BLaER1 treated with 17β-estradiol and CSF1 and Interleukin-3, amounts not matched to agents 10 nM and 100 nM (cell line): Measurements from ENCODE around the gene NEDD4L.
"Not testable (repeated sequence)": the region's sequence is repeated elsewhere in the genome, so short reads cannot be mapped to it uniquely, and the experiment has no call there.

ENCODE experiments used
- H3K27ac ChIP-seq, 11 experiments: shearing (Covaris generic); formaldehyde crosslinking; 2 replicates each; pipeline ENCODE4 v1.8.1; 2022
- H3K27me3 ChIP-seq, 11 experiments: shearing (Covaris generic); formaldehyde crosslinking; 2 replicates each; pipeline ENCODE4 v1.8.1; 2022
- H3K36me3 ChIP-seq, 11 experiments: shearing (Covaris generic); formaldehyde crosslinking; 2 replicates each; pipeline ENCODE4 v1.8.1; 2022
- H3K4me1 ChIP-seq, 10 experiments: shearing (Covaris generic); formaldehyde crosslinking; 2 replicates each; pipeline ENCODE4 v1.8.1; 2022
- H3K4me2 ChIP-seq, 11 experiments: shearing (Covaris generic); formaldehyde crosslinking; 2 replicates each; pipeline ENCODE4 v1.8.1; 2022
- H3K4me3 ChIP-seq, 10 experiments: shearing (Covaris generic); formaldehyde crosslinking; 2 replicates each; pipeline ENCODE4 v1.8.1; 2022
- H3K9ac ChIP-seq, 11 experiments: shearing (Covaris generic); formaldehyde crosslinking; 2 replicates each; pipeline ENCODE4 v1.8.1; 2022
- H3K9me3 ChIP-seq, 11 experiments: shearing (Covaris generic); formaldehyde crosslinking; replicated peaks in 1 of 11; 2 replicates each; pipeline ENCODE4 v1.8.1; 2022
- H4K20me1 ChIP-seq, 11 experiments: shearing (Covaris generic); formaldehyde crosslinking; 2 replicates each; pipeline ENCODE4 v1.8.1; 2022
- Cebpa-rat ChIP-seq, 11 experiments: shearing (Covaris generic); IDR thresholded peaks; 2 replicates each; pipeline ENCODE4 v1.8.1; 2022

Gene NEDD4L

DNA sequence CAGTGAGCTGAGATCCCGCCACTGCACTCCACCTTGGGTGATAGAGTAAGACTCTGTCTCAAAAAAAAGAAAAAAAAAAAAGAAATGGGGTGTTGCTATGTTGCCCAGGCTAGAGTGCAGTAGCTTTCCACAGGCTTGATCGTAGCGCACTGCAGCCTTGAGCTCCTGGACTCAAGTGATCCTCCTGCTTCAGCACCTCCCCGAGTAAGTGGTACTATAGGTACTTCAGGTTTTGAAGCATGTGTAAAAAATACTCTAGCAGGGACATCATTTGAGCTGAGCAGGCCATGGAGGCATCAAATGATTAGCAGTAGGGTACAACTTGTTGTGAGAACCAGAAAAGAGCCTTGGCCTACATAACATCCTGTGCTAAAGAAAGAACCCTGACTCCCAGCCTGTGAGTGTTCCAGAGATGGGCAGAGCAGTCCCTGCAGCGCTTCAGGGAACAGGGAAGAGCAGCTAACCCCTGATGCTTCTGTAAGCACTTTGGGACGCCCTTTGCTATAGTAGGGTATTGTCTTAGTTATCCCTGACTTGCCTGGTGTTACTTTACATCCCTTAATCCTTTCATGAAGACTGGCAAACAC lies 119.1 kb downstream of the NEDD4L start:
- H3K9me3 ChIP-seq = no peaks in the 10 kb centered on the region
- TF ChIP-seq Cebpa-rat (IDR thresholded peaks at IDR 0.05) = no peak
- no peak overlapping the region for H3K4me2 ChIP-seq
- peaks cover 0 to 66% (median 5%) of the 10 kb centered on the region in 11 experiments; a peak in 5 of 22 replicates for H4K20me1 ChIP-seq
- H3K36me3 ChIP-seq = peaks cover 0 to 14% (median 3%) of the 10 kb centered on the region in 11 experiments; a peak in 5 of 22 replicates
- H3K27ac ChIP-seq = no peak overlapping the region
- no peak overlapping the region for H3K9ac ChIP-seq
- no peak overlapping the region for H3K4me3 ChIP-seq
- H3K27me3 ChIP-seq = no peaks in the 10 kb centered on the region
- H3K4me1 ChIP-seq = no peaks in the 10 kb centered on the region

DNA sequence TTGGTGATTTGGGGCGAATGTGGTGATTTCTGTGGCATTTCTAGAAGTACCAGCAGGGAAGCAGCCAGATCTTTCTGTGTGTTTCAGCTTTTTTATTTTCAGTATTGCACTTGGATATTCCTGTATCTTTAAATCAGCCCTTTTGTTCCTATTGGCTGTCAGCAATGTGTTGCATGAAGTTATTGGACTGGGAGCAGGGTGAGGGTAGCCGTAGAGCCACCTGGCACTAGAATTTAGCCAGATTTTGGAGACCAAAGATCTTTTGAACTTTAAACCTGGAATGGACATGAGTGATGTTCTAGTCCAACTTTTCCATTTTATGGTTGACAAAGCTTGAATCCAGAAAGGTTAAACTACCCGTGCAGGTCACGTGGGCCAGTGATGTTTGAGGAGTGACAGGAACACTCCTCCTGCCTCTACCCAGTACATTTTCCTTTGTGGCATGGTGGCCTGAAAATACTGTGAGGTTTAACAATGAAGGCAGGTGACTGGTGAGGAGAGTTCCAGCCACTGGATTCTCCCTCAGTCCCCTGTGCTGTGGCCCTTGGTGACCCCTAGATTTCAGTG lies 122.3 kb downstream of the NEDD4L start:
- H3K27me3 ChIP-seq = no peaks in the 10 kb centered on the region
- no peak overlapping the region for H3K9ac ChIP-seq
- no peak overlapping the region for H3K4me2 ChIP-seq
- H3K27ac ChIP-seq = no peak overlapping the region
- peaks cover 0 to 41% (median 0%) of the 10 kb centered on the region in 11 experiments; a peak in 3 of 22 replicates for H4K20me1 ChIP-seq
- no peaks in the 10 kb centered on the region for H3K4me1 ChIP-seq
- no peak overlapping the region for H3K4me3 ChIP-seq
- no peaks in the 10 kb centered on the region for H3K9me3 ChIP-seq
- peaks cover 0 to 25% (median 4%) of the 10 kb centered on the region in 11 experiments; a peak in 6 of 22 replicates for H3K36me3 ChIP-seq
- no peak for TF ChIP-seq Cebpa-rat (IDR thresholded peaks at IDR 0.05)

DNA sequence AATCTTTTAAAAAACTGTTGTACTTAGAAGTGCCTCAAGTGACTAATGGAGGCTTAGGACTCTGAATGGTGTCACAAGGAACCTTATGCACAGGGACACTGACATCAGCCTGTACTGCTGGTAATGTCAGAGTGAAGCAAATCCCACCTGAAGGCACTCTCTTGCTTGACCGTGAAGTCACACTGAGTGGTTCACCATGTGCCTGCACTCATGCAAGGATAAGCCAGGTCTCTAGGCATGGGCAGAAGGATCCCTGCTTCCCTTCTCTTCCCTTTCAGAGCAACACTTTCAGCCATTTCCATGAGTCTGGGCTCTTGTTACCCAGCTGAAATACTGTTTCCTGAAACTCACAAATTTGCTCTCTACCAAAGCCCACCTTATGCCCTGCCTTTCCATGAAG lies 123.0 kb downstream of the NEDD4L start:
- H4K20me1 ChIP-seq = peaks cover 0 to 41% (median 0%) of the 10 kb centered on the region in 11 experiments; a peak in 4 of 22 replicates
- no peak overlapping the region for H3K27ac ChIP-seq

DNA sequence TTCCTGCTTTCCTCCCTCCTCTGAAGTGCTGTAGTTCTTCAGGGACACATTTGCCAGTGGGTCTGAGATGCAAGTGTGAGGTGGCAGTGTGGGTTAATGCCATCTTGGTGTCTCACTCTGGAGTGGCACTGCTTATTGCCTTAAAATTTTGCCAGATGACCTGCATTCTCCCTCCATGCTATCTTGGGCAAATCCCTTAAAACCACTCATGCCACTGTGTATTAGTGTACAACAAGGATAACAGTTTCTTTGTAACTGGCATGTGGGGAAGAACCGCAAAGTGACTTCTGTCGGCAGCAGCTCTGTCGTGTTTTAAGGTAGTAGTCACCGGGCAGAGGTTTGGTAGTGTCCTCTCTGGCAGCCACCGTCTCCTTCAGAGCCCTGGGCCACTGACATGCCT lies 124.2 kb downstream of the NEDD4L start:
- no peak for TF ChIP-seq Cebpa-rat (IDR thresholded peaks at IDR 0.05)
- Histone ChIP-seq H3K4me3 (no peak overlapping the region), H3K4me2 (no peak overlapping the region), H3K27me3 (no peaks in the 10 kb centered on the region), H4K20me1 (peaks cover 0 to 43% (median 0%) of the 10 kb centered on the region in 11 experiments; a peak in 4 of 22 replicates), H3K4me1 (no peaks in the 10 kb centered on the region), H3K36me3 (peaks cover 0 to 30% (median 9%) of the 10 kb centered on the region in 11 experiments; a peak in 9 of 22 replicates), H3K9me3 (no peaks in the 10 kb centered on the region), H3K9ac (no peak overlapping the region), H3K27ac (no peak overlapping the region)

More for the DNA sequence above, 123.0 kb downstream of the NEDD4L start:
- TF ChIP-seq Cebpa-rat (IDR thresholded peaks at IDR 0.05) = no peak
- H3K4me1 ChIP-seq = no peaks in the 10 kb centered on the region
- peaks cover 0 to 31% (median 9%) of the 10 kb centered on the region in 11 experiments; a peak in 9 of 22 replicates for H3K36me3 ChIP-seq
- no peak overlapping the region for H3K4me2 ChIP-seq
- no peaks in the 10 kb centered on the region for H3K9me3 ChIP-seq
- no peak overlapping the region for H3K9ac ChIP-seq
- no peaks in the 10 kb centered on the region for H3K27me3 ChIP-seq
- H3K4me3 ChIP-seq = no peak overlapping the region

DNA sequence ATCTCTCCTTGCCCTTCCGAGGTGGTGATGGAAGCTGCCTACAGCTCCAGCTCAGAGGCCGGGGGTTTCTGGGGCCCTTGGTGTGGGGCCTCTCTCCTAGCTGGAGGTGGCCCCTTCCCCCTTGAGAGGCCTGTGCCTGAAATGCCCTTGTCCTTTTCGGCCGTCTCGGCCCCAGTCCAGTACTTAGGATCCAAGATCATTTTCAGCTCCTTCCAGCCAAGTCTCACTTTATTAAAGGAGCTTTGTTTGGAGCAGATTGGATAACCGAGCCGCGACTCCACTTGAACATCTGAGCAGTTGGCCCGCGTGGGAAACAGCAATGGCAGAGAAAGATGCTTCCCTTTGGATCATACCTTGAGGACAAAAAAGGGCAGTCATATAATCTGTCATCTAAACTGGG lies 125.0 kb downstream of the NEDD4L start:
- H3K4me1 ChIP-seq = no peaks in the 10 kb centered on the region
- H3K27ac ChIP-seq = no peak overlapping the region
- H3K36me3 ChIP-seq = peaks cover 0 to 30% (median 9%) of the 10 kb centered on the region in 11 experiments; a peak in 9 of 22 replicates
- H3K4me3 ChIP-seq = no peak overlapping the region
- H3K27me3 ChIP-seq = no peaks in the 10 kb centered on the region
- no peak overlapping the region for H3K9ac ChIP-seq
- H4K20me1 ChIP-seq = peaks cover 0 to 41% (median 0%) of the 10 kb centered on the region in 11 experiments; a peak in 4 of 22 replicates
- no peaks in the 10 kb centered on the region for H3K9me3 ChIP-seq
- TF ChIP-seq Cebpa-rat (IDR thresholded peaks at IDR 0.05) = no peak
- no peak overlapping the region for H3K4me2 ChIP-seq

DNA sequence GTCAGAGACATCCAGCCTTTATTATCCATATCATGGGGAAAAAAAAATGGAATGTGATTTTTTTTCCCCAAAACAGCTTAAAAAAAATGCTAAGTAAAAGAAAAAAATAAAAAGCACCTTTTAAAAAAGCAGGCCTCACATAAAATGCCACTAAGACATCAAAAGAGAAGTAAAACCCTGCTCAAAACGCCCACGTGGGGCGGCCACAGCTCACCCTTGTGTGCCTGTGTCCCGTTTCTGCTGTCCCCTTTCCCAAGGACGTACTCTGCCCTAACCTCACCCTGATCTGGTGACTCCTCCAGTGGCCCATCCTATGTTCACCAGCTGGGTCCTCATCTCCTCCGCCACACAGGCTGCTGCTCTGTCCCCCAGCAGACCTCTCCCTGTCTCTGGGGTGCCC lies 125.4 kb downstream of the NEDD4L start:
- no peak overlapping the region for H3K27ac ChIP-seq
- H3K4me1 ChIP-seq = no peaks in the 10 kb centered on the region
- H3K27me3 ChIP-seq = no peaks in the 10 kb centered on the region
- no peak for TF ChIP-seq Cebpa-rat (IDR thresholded peaks at IDR 0.05)
- no peak overlapping the region for H3K9ac ChIP-seq
- H3K4me3 ChIP-seq = no peak overlapping the region
- peaks cover 0 to 41% (median 0%) of the 10 kb centered on the region in 11 experiments; a peak in 4 of 22 replicates for H4K20me1 ChIP-seq
- H3K9me3 ChIP-seq = no peaks in the 10 kb centered on the region
- no peak overlapping the region for H3K4me2 ChIP-seq
- peaks cover 0 to 30% (median 9%) of the 10 kb centered on the region in 11 experiments; a peak in 9 of 22 replicates for H3K36me3 ChIP-seq

DNA sequence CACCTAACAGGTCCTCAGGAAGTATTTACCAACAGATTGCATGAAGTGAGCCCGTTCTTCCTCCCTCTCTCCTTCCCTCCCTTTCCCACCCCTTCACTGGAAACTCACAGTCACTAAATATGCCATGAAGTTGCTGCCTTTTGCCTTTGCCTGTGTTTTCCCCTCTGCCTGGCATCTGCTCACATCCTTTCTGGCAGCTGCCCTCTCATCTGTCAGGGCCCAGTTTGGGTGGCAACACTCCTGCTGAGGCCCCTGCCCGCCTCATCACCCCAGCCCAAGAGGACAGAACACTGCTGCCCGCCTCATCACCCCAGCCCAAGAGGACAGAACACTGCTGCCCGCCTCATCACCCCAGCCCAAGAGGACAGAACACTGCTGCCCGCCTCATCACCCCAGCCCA lies 126.0 kb downstream of the NEDD4L start:
- Histone ChIP-seq H4K20me1 (peaks cover 0 to 40% (median 0%) of the 10 kb centered on the region in 11 experiments; a peak in 5 of 22 replicates), H3K36me3 (peaks cover 0 to 30% (median 9%) of the 10 kb centered on the region in 11 experiments; a peak in 9 of 22 replicates)
- not testable (repeated sequence) for H3K27ac ChIP-seq, H3K4me3 ChIP-seq, H3K27me3 ChIP-seq, H3K9ac ChIP-seq, H3K4me2 ChIP-seq, H3K9me3 ChIP-seq, H3K4me1 ChIP-seq

DNA sequence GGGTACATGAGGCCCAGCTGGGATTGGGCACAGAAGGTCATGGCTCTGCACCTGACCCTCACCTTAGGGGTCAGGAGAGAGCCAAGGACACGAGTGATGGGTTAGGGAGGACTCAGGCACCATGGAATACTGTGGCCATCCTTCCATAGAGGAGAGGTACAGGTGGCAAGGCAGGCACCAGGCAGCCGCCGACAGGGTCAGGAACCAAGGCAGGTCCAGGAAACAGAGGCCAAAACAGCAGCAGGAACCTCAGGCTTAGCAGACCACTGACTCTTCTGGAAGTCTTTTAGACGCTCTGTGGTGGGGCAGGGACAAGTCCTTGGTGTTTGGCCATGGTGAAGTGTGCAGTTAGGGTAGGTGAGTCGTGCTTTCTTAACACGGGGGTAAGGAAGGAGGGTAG lies 128.0 kb downstream of the NEDD4L start:
- Histone ChIP-seq H3K27me3 (no peaks in the 10 kb centered on the region), H3K9ac (no peak overlapping the region), H4K20me1 (peaks cover 0 to 58% (median 0%) of the 10 kb centered on the region in 11 experiments; a peak in 10 of 22 replicates), H3K4me2 (no peak overlapping the region), H3K27ac (no peak overlapping the region), H3K4me1 (peaks cover 7 to 19% (median 13%) of the 10 kb centered on the region in 10 experiments; a peak in 17 of 20 replicates), H3K9me3 (no peaks in the 10 kb centered on the region), H3K36me3 (peaks cover 0 to 25% (median 8%) of the 10 kb centered on the region in 11 experiments; a peak in 8 of 22 replicates), H3K4me3 (no peak overlapping the region)
- TF ChIP-seq Cebpa-rat (IDR thresholded peaks at IDR 0.05) = no peak

DNA sequence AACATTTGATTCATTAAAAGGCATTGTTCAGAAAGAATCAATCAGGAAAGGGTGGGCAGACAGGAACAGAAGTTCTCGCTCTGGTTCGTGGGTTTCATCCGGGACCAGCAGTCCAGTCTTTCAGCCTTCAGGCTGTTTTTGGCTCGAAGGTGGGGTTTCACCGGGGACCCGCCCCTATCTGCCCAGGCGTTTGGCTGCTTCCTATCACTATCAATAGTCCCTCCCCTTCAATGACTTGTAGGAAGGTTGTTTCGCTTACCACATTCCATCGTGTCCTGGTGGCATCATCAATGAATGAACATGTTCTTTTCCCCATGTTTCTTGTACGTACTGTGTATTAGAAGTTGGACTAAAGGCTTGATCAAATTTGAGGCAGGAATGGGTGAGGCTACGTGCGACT lies 130.3 kb downstream of the NEDD4L start:
- no peaks in the 10 kb centered on the region for H3K27me3 ChIP-seq
- H4K20me1 ChIP-seq = peaks cover 0 to 70% (median 0%) of the 10 kb centered on the region in 11 experiments; a peak in 11 of 22 replicates
- H3K4me1 ChIP-seq = peaks cover 7 to 24% (median 17%) of the 10 kb centered on the region in 10 experiments; a peak in 17 of 20 replicates
- no peaks in the 10 kb centered on the region for H3K9me3 ChIP-seq
- no peak for TF ChIP-seq Cebpa-rat (IDR thresholded peaks at IDR 0.05)
- no peak overlapping the region for H3K4me3 ChIP-seq
- no peak overlapping the region for H3K4me2 ChIP-seq
- H3K27ac ChIP-seq = no peak overlapping the region
- peaks cover 0 to 17% (median 8%) of the 10 kb centered on the region in 11 experiments; a peak in 7 of 22 replicates for H3K36me3 ChIP-seq
- H3K9ac ChIP-seq = no peak overlapping the region
